ES-I3 (cell line): ENCODE results near the gene APPBP2.
"Not testable (repeated sequence)": the region's sequence is repeated elsewhere in the genome, so short reads cannot be mapped to it uniquely, and the experiment has no call there.

Experiments
- H3K36me3 ChIP-seq: 2 replicates; pipeline ENCODE4 v1.6.1; 2013; ENCODE audit warnings: mild to moderate bottlenecking, low read length, control low read depth, moderate library complexity; ENCODE audit not compliant: insufficient read depth
- H3K4me1 ChIP-seq: 2 replicates; pipeline ENCODE4 v1.6.1; 2013; ENCODE audit warnings: mild to moderate bottlenecking, control low read depth, low read length; ENCODE audit not compliant: insufficient read depth
- H3K9ac ChIP-seq: 2 replicates; pipeline ENCODE4 v1.6.1; 2013; ENCODE audit warnings: low read depth, mild to moderate bottlenecking, low read length, moderate library complexity
- H3K9me3 ChIP-seq: 2 replicates; pipeline ENCODE4 v1.6.1; 2013; ENCODE audit warnings: mild to moderate bottlenecking, low read length, moderate library complexity; ENCODE audit not compliant: control insufficient read depth, insufficient read depth

The APPBP2 gene

DNA sequence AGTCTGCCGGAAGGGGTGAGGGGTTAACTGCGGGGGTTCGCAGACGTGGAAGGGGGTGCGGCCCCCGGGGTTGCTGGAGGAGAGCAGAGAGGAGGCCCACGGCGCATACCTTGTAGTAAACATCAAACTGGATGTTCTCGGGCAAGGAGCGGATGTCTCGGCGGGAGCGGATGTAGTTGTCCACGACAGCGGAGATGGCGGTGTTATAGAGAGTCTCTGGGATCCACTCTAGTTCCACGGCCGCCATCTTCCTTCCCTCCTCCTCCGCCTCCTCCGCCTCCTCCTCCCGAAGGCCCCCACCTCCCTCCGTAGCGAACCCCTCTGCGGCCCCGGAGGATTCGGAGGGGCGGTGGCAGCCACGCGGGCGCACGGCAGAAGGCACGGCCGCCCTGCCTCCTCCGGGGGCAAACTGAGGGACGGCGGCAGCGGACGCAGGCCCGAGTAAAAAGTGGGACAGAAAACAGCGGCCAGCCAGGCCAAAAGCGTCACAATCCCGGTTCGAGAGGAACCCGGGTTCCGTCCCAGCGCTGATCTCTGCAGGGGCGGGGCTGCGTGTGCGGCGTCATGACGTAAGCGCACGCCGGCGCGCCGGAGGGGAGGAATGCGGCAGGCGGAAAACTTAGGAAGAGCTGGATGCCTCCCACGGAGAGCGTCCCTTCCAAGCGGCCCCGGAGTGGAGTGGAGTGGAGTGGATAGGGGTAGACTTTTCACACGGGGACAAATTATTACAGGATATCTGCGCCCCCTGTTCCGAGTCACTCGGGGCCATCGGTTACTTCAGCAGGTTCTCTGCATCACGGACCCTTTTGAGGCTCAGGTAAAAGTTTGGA, at the start of gene APPBP2:
TSS of gene APPBP2 (minus strand) at position 558 of the 830 bp plus-strand sequence. CDS start at position 247, 311 bp downstream.
- H3K9ac ChIP-seq = peak within 1 kb of the TSS; percentile 97
- peaks cover 3% of the 10 kb centered on the region; the same call in 1 of the 2 replicates for H3K36me3 ChIP-seq
- 0 out of 2 replicates have a peak, but pooled peaks cover 2% of the 10 kb centered on the region for H3K9me3 ChIP-seq
- H3K4me1 ChIP-seq = no peaks in the 10 kb centered on the region

- peaks cover 17% of the 10 kb centered on the region for H3K4me1 ChIP-seq
- H3K36me3 ChIP-seq = no peaks in the 10 kb centered on the region
- H3K9ac ChIP-seq = no peak overlapping the region
- H3K9me3 ChIP-seq = no peaks in the 10 kb centered on the region; the same call in 1 of the 2 replicates
Observed at GRCh38 chr17:60573236-60574051, 47.4 kb upstream of the APPBP2 start.

DNA sequence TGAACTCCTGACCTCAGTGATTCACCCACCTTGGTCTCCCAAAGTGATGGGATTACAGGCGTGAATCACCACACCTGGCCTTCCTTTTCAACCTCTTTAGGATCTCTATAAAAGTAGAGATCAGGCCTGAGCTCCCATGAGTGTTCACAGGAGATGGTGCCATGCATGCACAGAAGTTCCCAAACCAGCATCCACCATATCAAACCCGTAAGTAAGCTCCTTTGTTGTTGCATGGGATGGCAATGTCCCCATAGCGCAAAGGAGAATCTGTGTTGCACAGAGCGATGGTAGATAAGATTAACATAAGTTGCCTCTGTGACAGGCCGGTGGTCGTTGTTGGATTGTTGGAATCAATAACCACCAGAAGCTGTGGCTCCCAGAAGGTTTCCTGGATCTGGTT, 39.2 kb upstream of the APPBP2 start:
- no peak overlapping the region for H3K9ac ChIP-seq
- no peaks in the 10 kb centered on the region for H3K4me1 ChIP-seq
- no peaks in the 10 kb centered on the region for H3K36me3 ChIP-seq
- H3K9me3 ChIP-seq = no peaks in the 10 kb centered on the region

DNA sequence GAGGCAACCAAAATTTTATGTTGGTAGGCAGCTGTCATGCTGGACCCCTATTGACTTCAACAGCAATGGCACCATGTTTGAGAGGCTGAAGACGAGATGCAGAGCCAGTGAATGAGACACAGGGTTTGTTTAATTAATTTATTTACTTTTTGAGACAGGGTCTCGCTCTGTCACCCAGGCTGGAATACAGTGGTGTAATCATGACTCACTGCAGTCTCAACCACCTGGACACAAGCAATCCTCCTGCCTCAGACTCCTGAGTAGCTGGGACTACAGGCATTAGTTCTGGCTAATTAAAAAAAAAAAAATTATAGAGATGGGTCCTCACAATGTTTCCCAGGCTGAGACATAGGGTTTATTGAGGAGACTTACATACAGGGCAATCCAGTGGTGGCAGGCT, 37.7 kb upstream of the APPBP2 start:
- H3K36me3 ChIP-seq = no peaks in the 10 kb centered on the region
- no peak overlapping the region for H3K9ac ChIP-seq
- H3K4me1 ChIP-seq = no peaks in the 10 kb centered on the region
- H3K9me3 ChIP-seq = peaks cover 2% of the 10 kb centered on the region; the same call in 1 of the 2 replicates

GRCh38 chr17:60562421-60562820, 36.4 kb upstream of the APPBP2 start:
- Histone ChIP-seq H3K4me1 (no peaks in the 10 kb centered on the region), H3K36me3 (no peaks in the 10 kb centered on the region), H3K9me3 (peaks cover 15% of the 10 kb centered on the region), H3K9ac (no peak overlapping the region)

- no peak overlapping the region for H3K9ac ChIP-seq
- H3K36me3 ChIP-seq = no peaks in the 10 kb centered on the region
- no peaks in the 10 kb centered on the region for H3K4me1 ChIP-seq
- H3K9me3 ChIP-seq = peaks cover 22% of the 10 kb centered on the region
Observed at GRCh38 chr17:60560860-60561257, 34.8 kb upstream of the APPBP2 start.

- Histone ChIP-seq H3K9me3 (peaks cover 22% of the 10 kb centered on the region), H3K36me3 (no peaks in the 10 kb centered on the region), H3K9ac (no peak overlapping the region), H3K4me1 (no peaks in the 10 kb centered on the region)
Observed at GRCh38 chr17:60559995-60560859, 34.2 kb upstream of the APPBP2 start.

- Histone ChIP-seq H3K9me3 (peaks cover 22% of the 10 kb centered on the region), H3K36me3 (no peaks in the 10 kb centered on the region), H3K9ac (no peak overlapping the region), H3K4me1 (no peaks in the 10 kb centered on the region)
Observed at GRCh38 chr17:60559659-60559994, 33.6 kb upstream of the APPBP2 start.

- Histone ChIP-seq H3K9ac (no peak overlapping the region), H3K4me1 (no peaks in the 10 kb centered on the region), H3K9me3 (peaks cover 22% of the 10 kb centered on the region), H3K36me3 (no peaks in the 10 kb centered on the region)
Observed at GRCh38 chr17:60557805-60558204, 31.8 kb upstream of the APPBP2 start.

- H3K9me3 ChIP-seq = peaks cover 22% of the 10 kb centered on the region
- no peaks in the 10 kb centered on the region for H3K4me1 ChIP-seq
- H3K36me3 ChIP-seq = no peaks in the 10 kb centered on the region
- H3K9ac ChIP-seq = no peak overlapping the region
Observed at GRCh38 chr17:60555786-60556185, 29.7 kb upstream of the APPBP2 start.

GRCh38 chr17:60554377-60554788, 28.3 kb upstream of the APPBP2 start:
- Histone ChIP-seq H3K4me1 (no peaks in the 10 kb centered on the region), H3K9ac (no peak overlapping the region), H3K9me3 (peaks cover 25% of the 10 kb centered on the region), H3K36me3 (no peaks in the 10 kb centered on the region)

GRCh38 chr17:60552255-60552654, 26.2 kb upstream of the APPBP2 start:
- H3K4me1 ChIP-seq, H3K9me3 ChIP-seq, H3K36me3 ChIP-seq, H3K9ac ChIP-seq: not testable (repeated sequence)

DNA sequence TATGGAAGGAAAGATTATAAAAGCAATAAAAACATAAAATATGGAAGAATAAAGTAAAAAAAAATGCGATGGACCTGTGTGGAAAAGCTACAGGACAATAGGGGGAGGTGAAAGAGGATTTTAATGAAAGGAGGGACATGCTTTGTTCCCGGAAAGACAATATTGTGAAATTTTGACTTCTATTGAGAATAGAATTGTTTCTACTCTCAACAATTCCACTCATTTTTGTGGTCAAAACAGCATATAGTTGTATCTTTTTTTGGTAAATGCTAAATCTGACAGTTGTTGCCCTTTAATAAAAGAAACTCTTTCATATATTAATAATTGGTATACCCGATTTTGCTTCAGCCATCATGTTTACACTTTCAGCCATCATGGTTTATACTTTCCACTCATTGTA, 22.9 kb upstream of the APPBP2 start:
- peaks cover 3% of the 10 kb centered on the region for H3K9me3 ChIP-seq
- no peaks in the 10 kb centered on the region; the same call in 1 of the 2 replicates for H3K4me1 ChIP-seq
- no peaks in the 10 kb centered on the region for H3K36me3 ChIP-seq
- H3K9ac ChIP-seq = no peak overlapping the region
